Measurements from ENCODE around the gene SH3BGRL2.

- TF ChIP-seq EZH2 (IDR thresholded peaks at IDR 0.05; ENCODE audit: low read depth) (no peak), CTCF (conservative IDR thresholded peaks at IDR 0.05) (no peak)
Measured at GRCh38 chr6:79630380-79630882, 698 bp upstream of the SH3BGRL2 start.
